WTC11 (cell line): Measurements from ENCODE around the gene CLEC4M.

Experiments
- CBFB ChIP-seq: sonication (generic); formaldehyde crosslinking; IDR thresholded peaks from 2 replicates; pipeline ENCODE4 v1.8.1; 2022; ENCODE audit warnings: mild to moderate bottlenecking, low read depth, missing genetic modification reagents
- CREM ChIP-seq: sonication (generic); formaldehyde crosslinking; IDR thresholded peaks from 2 replicates; pipeline ENCODE4 v1.8.1; 2022; ENCODE audit warnings: mild to moderate bottlenecking, missing genetic modification reagents, moderate library complexity
- ESRRA ChIP-seq: sonication (generic); formaldehyde crosslinking; IDR thresholded peaks from 2 replicates; pipeline ENCODE4 v1.8.1; 2022; ENCODE audit warnings: mild to moderate bottlenecking, missing genetic modification reagents, borderline replicate concordance
- ETV6 ChIP-seq: sonication (generic); formaldehyde crosslinking; IDR thresholded peaks from 2 replicates; pipeline ENCODE4 v1.8.1; 2022; ENCODE audit warnings: mild to moderate bottlenecking, missing genetic modification reagents
- HMGXB4 ChIP-seq: sonication (generic); formaldehyde crosslinking; IDR thresholded peaks from 2 replicates; pipeline ENCODE4 v1.8.1; 2023; ENCODE audit warnings: mild to moderate bottlenecking, moderate library complexity, missing genetic modification reagents
- MAX ChIP-seq: sonication (generic); formaldehyde crosslinking; IDR thresholded peaks from 2 replicates; pipeline ENCODE4 v1.8.0; 2022; ENCODE audit warnings: mild to moderate bottlenecking, missing genetic modification reagents
- MYBL2 ChIP-seq: sonication (generic); formaldehyde crosslinking; IDR thresholded peaks from 2 replicates; pipeline ENCODE4 v1.8.1; 2023; ENCODE audit warnings: mild to moderate bottlenecking, moderate library complexity, missing genetic modification reagents
- SP1 ChIP-seq: sonication (generic); formaldehyde crosslinking; conservative IDR thresholded peaks from 2 replicates; pipeline ENCODE4 v1.8.1; 2022; ENCODE audit warnings: missing genetic modification reagents
- TP53 ChIP-seq: sonication (generic); formaldehyde crosslinking; IDR thresholded peaks from 2 replicates; pipeline ENCODE4 v1.8.1; 2023; ENCODE audit warnings: mild to moderate bottlenecking, missing genetic modification reagents
- TF ChIP-seq, protein P1 (sequence below): fragments of 200-600 bp; IDR thresholded peaks from 2 replicates; pipeline ENCODE4 v1.8.0; 2022; ENCODE audit warnings: antibody characterized with exemption
- TF ChIP-seq, protein P2 (sequence below): sonication (generic); formaldehyde crosslinking; IDR thresholded peaks from 2 replicates; pipeline ENCODE4 v1.8.1; 2023; ENCODE audit warnings: mild to moderate bottlenecking, missing genetic modification reagents, moderate library complexity
- TF ChIP-seq, protein P3 (sequence below): sonication (generic); formaldehyde crosslinking; IDR thresholded peaks from 2 replicates; pipeline ENCODE4 v1.8.0; 2023; ENCODE audit warnings: missing genetic modification reagents
- TF ChIP-seq, protein P4 (sequence below): sonication (generic); formaldehyde crosslinking; IDR thresholded peaks from 2 replicates; pipeline ENCODE4 v1.8.0; 2022; ENCODE audit warnings: mild to moderate bottlenecking, missing genetic modification reagents

- TF ChIP-seq, protein P1, sequence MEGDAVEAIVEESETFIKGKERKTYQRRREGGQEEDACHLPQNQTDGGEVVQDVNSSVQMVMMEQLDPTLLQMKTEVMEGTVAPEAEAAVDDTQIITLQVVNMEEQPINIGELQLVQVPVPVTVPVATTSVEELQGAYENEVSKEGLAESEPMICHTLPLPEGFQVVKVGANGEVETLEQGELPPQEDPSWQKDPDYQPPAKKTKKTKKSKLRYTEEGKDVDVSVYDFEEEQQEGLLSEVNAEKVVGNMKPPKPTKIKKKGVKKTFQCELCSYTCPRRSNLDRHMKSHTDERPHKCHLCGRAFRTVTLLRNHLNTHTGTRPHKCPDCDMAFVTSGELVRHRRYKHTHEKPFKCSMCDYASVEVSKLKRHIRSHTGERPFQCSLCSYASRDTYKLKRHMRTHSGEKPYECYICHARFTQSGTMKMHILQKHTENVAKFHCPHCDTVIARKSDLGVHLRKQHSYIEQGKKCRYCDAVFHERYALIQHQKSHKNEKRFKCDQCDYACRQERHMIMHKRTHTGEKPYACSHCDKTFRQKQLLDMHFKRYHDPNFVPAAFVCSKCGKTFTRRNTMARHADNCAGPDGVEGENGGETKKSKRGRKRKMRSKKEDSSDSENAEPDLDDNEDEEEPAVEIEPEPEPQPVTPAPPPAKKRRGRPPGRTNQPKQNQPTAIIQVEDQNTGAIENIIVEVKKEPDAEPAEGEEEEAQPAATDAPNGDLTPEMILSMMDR = no peak
- TF ChIP-seq, protein P2, sequence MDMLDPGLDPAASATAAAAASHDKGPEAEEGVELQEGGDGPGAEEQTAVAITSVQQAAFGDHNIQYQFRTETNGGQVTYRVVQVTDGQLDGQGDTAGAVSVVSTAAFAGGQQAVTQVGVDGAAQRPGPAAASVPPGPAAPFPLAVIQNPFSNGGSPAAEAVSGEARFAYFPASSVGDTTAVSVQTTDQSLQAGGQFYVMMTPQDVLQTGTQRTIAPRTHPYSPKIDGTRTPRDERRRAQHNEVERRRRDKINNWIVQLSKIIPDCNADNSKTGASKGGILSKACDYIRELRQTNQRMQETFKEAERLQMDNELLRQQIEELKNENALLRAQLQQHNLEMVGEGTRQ (CRISPR knock-in tag) = no peak
- TF ChIP-seq, protein P3, sequence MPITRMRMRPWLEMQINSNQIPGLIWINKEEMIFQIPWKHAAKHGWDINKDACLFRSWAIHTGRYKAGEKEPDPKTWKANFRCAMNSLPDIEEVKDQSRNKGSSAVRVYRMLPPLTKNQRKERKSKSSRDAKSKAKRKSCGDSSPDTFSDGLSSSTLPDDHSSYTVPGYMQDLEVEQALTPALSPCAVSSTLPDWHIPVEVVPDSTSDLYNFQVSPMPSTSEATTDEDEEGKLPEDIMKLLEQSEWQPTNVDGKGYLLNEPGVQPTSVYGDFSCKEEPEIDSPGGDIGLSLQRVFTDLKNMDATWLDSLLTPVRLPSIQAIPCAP (CRISPR knock-in tag) = no peak
- TF ChIP-seq ESRRA (CRISPR knock-in tag) (no peak), TP53 (CRISPR knock-in tag) (no peak), SP1 (no peak), CREM (no peak), HMGXB4 (CRISPR knock-in tag) (no peak), ETV6 (CRISPR knock-in tag) (no peak), CBFB (CRISPR knock-in tag) (no peak), MYBL2 (no peak), MAX (CRISPR knock-in tag) (no peak)
- TF ChIP-seq, protein P4, sequence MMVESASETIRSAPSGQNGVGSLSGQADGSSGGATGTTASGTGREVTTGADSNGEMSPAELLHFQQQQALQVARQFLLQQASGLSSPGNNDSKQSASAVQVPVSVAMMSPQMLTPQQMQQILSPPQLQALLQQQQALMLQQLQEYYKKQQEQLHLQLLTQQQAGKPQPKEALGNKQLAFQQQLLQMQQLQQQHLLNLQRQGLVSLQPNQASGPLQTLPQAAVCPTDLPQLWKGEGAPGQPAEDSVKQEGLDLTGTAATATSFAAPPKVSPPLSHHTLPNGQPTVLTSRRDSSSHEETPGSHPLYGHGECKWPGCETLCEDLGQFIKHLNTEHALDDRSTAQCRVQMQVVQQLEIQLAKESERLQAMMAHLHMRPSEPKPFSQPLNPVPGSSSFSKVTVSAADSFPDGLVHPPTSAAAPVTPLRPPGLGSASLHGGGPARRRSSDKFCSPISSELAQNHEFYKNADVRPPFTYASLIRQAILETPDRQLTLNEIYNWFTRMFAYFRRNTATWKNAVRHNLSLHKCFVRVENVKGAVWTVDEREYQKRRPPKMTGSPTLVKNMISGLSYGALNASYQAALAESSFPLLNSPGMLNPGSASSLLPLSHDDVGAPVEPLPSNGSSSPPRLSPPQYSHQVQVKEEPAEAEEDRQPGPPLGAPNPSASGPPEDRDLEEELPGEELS (CRISPR knock-in tag) = no peak
Observed at GRCh38 chr19:7757358-7757757, 5.7 kb upstream of the CLEC4M start.
